Stimulated activated CD4-positive, alpha-beta T cell treated with anti-CD3 and anti-CD28 coated beads, Interleukin-4, amount 100 ng/mL, for 24 hours (primary cell): ENCODE results near the gene GMPS.
A peak's percentile ranks its signal among the peaks of the same experiment; 100 is the strongest.
"Not testable (repeated sequence)": the region's sequence is repeated elsewhere in the genome, so short reads cannot be mapped to it uniquely, and the experiment has no call there.

Experiments
- DNase-seq: peaks from one replicate; pipeline ENCODE4 v3.0.0-alpha.2; 2020

Gene GMPS

DNA sequence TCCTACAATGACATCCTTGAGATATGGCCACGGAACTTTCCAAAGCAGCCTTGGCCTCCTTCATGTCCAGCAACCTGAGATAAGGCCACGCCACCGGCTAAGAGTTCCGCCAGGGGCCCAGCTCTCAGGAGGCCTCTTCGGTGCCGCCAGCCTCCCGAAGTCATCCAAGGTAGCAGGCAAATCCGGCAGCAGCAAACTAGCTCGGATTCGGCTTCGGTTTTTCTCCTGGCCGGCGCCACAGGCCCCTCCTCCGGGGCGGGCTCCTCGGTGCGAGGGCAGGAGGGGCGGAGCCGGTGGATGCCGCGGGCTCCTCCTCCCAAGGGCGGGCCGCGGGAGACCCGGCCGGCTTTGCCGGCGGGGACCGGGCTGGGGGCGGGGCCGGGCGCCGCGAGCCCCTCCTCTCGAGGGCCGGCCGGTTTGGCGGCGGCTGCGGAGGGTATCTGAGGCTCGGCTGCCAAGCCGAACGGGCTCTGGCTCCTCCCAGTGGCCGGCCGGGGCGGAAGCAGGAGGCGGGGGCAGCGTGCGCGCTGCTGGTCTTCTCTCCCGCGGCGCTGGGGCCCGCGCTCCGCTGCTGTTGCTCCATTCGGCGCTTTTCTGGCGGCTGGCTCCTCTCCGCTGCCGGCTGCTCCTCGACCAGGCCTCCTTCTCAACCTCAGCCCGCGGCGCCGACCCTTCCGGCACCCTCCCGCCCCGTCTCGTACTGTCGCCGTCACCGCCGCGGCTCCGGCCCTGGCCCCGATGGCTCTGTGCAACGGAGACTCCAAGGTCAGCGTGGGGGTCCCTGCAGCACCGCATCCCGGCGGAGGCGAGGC is at the start of gene GMPS:
Gene GMPS (plus strand): TSS at position 518 of the 812 bp plus-strand sequence. CDS start 221 bp downstream, at position 739.
- DNase-seq = peak; percentile 94

DNA sequence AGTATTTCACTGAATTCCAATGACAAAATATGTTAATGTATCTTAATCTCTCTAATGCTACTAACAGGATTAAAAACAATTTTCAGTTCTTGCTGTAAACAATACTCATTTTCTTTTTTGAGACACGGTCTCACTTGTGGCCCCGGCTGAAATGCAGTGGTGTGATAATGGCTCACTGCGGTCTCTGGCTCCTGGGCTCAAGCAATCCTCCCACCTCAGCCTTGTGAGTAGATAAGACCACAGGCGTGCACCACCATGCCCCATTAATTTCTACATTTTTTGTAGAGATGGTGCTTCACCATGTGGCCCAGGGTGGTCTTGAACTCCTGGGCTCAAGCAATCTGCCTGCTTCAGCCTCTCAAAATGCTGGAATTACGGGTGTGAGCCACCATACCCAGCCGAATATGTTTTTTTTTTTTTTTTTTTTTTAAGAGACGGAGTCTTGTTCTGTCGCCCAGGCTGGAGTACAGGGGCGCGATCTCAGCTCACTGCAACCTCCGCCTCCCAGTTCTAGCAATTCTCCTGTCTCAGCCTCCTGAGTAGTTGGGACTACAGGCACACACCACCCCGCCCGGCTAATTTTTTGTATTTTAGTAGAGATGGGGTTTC is 41.9 kb upstream of the GMPS start:
- DNase-seq = not testable (repeated sequence)

GRCh38 chr3:155835341-155836071 is 34.9 kb upstream of the GMPS start:
- no peak for DNase-seq

- DNase-seq = no peak
Observed at GRCh38 chr3:155843569-155843968, 26.9 kb upstream of the GMPS start.

- no peak for DNase-seq
Observed at GRCh38 chr3:155846119-155846518, 24.3 kb upstream of the GMPS start.

DNA sequence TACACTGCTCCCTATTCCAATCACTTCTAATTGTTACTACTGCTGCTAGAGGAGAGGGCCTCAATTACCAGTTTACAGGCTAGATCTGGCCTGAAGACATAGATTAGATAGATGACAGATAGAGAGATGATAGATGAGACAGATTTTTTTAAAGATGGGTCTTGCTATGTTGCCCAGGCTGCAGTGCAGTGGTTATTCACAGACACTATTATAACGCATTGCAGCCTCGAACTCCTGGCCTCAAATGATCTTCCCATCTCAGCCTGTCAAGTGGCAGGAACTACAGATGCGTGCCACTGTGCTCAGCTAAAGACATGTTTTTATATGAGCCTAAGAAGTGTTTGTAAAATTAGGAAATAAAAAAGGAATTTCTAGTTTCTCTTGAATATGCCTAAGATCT is 22.5 kb upstream of the GMPS start:
- DNase-seq = no peak

GRCh38 chr3:155849404-155849803 is 21.0 kb upstream of the GMPS start:
- not testable (repeated sequence) for DNase-seq

DNA sequence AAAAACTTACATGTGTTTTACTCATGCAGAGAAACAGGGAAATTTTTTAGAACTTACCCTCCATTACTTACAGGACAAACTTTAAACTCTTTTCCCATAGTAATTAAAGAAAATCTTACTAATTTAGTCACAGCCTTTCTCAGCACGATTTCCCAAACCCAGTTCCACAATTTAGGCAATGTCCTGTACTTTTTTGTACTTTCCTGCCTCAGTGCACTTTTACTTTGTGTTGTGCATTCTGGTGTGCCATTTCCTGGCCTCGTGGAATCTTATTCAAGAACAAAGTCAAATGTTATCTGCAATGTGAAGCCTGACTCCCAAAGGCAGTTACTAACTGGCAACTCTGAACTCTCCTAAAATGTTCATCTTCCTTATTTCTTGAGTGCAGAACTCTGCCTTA is 18.1 kb upstream of the GMPS start:
- no peak for DNase-seq

DNA sequence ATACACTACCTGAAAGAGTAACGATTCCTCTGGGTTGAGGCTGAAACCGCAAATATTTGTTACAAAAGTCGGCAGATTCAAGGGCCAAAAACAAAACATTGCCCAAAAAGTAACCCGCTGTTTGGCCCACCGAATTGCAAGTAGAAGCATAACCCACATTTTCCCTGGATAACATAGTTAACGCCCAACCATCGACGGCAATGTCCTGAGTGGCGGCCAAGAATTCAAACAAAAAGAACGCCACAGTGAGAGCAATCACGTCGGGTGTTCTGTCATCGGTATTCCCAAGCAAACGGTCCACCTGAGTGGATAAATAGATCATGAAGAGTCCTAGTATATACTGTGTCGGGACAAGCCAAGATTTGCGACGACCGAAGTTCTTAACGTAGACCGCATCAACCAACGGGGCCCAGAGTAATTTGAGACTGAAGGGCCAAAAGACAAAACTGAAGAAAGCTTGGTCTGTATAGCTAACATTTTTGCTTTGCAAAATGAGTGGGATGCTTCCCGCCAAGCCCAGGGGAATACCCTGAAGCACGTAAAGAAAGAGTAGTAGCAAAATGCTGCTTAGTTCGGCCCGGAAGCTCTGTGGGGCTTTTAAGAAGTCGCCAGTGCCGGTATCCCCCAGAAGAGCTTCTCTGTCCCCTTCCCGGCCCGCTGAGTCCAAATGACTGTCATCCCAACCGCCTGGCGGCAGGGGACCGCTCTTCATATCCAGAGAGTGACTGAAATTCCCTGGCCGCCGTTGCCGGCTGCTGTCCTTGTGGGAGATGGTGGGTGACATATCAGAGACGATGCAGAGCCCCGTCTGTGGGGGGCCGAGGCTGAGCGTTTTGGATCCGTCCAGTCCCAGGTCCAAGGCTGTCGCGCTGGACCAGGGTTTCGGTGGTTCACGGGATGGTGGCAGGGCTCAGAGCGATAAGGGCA is 17.0 kb upstream of the GMPS start:
- DNase-seq = peak; percentile 37

DNA sequence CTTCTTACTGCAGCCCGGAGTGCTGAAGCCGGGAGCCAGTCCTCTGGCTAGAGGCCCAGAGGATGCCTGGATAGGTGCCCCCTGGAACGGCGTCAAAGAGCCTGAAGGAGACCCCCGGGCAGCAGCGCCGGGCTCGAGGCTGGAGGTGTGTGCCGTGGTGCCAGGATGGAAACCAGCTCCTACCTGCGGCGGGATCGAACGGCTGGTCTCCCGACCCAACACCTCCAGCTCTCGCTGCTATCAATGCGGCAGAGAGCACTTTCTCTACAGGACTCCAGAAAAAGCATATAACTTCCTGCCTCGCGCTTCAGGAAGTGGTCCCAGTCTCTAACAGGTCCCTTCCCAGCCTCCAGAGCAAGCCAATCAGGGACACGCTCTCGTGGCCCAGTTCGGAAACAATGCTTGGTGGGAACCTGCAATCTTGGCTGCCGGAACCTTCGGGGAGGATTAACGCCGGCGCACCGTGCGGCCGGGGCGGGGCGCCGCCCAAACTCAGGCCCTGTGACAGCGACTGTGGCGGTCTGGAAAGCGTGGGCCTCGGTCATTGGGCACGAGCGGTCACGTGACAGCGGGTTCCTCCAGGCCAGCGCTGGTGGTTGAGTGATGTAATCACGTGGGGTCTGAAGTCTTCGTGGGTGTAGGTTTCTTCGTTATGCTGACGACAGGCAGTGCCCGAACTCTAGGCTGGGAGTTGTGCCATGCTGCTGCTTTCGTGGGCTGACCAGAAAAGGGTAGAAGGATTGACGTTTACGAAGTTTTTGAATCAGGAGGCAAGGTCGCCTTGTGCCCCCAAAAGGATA is 16.1 kb upstream of the GMPS start, which contains the start of gene SLC33A1:
Gene SLC33A1 (minus strand): TSS at position 287 of the 800 bp plus-strand sequence. CDS start 430 bp downstream, outside the sequence.
- DNase-seq = peak; percentile 99

DNA sequence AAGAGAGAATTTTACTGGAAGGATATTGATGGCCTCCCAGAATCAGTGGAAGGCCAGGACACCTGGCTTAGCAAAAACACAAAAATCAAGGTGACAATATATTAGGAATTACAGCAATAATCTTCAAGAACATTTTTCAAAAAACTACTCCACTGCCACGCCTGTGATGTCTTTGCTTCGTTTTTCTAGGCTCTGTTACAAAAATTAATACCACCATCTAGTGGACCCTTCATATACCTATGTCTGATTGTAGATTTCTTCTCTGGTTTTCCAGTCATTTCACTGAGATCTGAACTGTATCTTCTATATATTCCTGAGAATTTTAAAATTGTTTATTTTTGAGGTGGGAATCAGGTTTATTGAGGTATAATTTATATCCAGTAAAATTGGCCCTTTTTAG is 10.6 kb upstream of the GMPS start:
- DNase-seq = no peak

DNA sequence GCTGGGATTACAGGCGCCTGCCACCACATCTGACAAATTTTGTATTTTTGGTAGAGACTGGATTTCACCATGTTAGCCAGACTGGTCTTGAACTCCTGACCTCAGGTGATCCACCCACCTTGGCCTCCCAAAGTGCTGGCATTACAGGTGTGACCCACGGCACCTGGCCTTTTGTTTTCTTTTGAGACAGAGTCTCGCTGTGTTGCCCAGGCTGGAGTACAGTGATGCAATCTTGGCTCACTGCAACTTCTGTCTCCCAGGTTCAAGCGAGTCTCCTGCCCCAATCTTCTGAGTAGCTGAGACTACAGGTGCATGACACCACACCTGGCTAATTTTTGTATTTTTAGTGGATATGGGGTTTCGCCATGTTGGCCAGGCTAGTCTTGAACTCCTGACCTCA is 10.0 kb upstream of the GMPS start:
- DNase-seq = not testable (repeated sequence)

DNA sequence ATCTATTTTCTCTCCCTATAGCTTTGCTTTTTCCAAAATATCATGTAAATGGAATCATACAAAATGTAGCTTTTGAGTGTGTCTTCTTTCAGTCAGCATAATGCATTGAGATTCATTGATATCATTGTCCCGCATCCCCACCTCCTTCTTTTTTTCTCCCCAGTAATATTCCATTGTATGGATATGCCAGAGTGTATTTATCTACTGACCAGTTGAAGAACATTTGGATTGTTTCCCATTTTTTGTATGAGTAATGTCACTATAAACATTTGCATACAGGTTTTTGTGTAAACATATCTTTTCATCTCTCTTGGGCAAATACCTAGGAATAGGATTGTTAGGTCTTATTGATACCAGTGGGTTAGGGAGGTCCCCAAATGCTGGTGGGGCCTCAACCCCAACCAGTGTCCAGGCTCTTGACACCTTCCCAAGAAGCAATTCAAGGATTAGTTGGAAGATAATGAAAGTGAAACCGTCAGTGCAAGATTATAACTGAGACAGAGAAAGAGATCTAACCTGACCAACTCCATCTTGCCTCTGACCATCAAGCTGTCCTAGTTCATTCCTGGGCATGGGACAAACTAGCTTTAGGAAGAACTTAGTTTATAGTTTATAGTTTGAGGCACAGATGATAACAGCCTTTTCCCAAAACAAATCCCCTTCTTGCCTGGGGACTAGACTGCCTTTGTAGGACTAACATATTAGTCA is 8.8 kb upstream of the GMPS start:
- no peak for DNase-seq

DNA sequence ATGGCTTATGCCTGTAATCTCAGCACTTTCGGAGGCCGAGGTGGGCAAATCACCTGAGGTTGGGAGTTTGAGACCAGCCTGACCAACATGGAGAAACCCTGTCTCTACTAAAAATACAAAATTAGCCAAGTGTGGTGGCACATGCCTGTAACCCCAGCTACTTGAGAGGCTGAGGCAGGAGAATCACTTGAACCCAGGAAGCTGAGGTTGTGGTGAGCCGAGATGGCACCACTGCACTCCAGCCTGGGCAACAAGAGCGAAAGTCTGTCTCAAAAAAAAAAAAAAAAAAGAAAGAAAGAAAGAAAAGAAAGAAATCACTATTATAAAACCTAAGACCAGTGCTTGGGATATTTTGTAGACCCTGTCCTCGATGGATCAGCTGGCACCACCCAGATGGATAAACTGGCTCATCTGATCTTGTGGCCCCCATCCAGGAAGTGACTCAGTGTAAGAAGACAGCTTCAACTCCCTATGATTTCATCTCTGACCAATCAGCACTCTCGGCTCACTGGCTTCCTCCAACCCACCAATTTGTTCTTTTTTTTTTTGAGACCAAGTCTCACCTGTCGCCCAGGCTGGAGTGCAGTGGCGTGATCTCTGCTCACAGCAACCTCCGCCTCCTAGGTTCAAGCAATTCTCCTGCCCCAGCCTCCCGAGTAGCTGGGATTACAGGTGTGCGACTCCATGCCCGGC is 8.0 kb upstream of the GMPS start:
- peak; percentile 66 for DNase-seq

- DNase-seq = no peak
Observed at GRCh38 chr3:155863072-155863784, 7.2 kb upstream of the GMPS start.

DNA sequence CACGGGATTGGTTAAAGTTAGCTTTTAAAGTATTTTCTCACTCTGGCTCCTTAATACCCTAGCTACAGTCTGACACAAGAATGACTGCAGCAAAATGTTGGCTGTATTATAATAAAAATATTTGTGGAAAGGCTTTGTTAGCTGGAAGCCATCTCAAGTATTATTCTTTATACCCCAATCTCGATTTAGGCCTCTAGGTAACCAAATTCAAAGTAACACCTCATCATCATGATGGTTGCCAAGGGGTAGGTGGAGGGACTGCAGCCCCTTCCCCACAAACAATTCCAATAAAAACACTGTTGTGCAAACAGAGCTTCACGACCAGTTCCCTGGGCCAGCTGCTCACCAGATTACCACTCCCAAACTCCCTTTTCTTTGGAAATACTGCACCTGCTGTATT is 759 bp upstream of the GMPS start:
- no peak for DNase-seq

- DNase-seq = peak; percentile 44
Observed at GRCh38 chr3:155870945-155871745, 695 bp downstream of the GMPS start.

DNA sequence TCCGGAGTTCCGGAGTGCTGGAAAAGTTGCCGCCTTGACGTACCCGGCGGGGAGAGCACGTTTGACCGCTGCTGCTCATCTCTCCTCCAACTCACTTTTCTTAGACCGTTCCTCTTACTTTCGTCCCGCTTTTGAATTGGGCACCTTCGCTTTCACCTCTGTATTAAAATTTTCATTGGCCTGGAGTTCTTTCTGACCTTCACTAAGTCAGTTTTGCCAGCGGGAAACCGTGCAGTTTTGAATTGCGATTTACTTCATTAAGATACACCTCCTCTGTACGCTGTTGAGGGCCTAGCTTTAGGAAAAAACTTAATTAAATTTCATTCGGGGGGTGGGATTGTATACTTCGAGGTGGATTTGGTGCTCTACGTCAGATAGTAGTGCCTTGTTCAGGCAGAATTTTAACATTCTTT is 1.3 kb downstream of the GMPS start:
- no peak for DNase-seq
